ENCODE results near the gene PRRX1.

Gene PRRX1

GRCh38 chr1:170720661-170721060 lies 56.7 kb downstream of the PRRX1 start:
- DNase-seq (ENCODE audit: low read depth): no peak

- no peak for DNase-seq (ENCODE audit: low read depth)
These were observed 57.7 kb downstream of the PRRX1 start for GRCh38 chr1:170721621-170722020.

- no peak for DNase-seq (ENCODE audit: low read depth)
These were observed 59.6 kb downstream of the PRRX1 start for GRCh38 chr1:170723518-170723917.

- no peak for DNase-seq (ENCODE audit: low read depth)
These were observed 61.4 kb downstream of the PRRX1 start for GRCh38 chr1:170725326-170725725.

- DNase-seq (ENCODE audit: low read depth): no peak
These were observed 64.0 kb downstream of the PRRX1 start for GRCh38 chr1:170727963-170728362.

GRCh38 chr1:170729225-170730002 lies 65.5 kb downstream of the PRRX1 start:
- peak; percentile 57 for DNase-seq (ENCODE audit: low read depth)

- DNase-seq (ENCODE audit: low read depth): no peak
These were observed 66.1 kb downstream of the PRRX1 start for GRCh38 chr1:170730014-170730413.

GRCh38 chr1:170730438-170730837 lies 66.5 kb downstream of the PRRX1 start:
- no peak for DNase-seq (ENCODE audit: low read depth)

GRCh38 chr1:170731566-170732251 lies 67.8 kb downstream of the PRRX1 start:
- DNase-seq (ENCODE audit: low read depth): no peak

- DNase-seq (ENCODE audit: low read depth): peak; percentile 21
These were observed 68.3 kb downstream of the PRRX1 start for GRCh38 chr1:170732252-170732588.

GRCh38 chr1:170734412-170735175 lies 70.7 kb downstream of the PRRX1 start:
- peak; percentile 14 for DNase-seq (ENCODE audit: low read depth)

- DNase-seq (ENCODE audit: low read depth): no peak
These were observed 71.7 kb downstream of the PRRX1 start for GRCh38 chr1:170735366-170736263.

- no peak for DNase-seq (ENCODE audit: low read depth)
These were observed 75.9 kb downstream of the PRRX1 start for GRCh38 chr1:170739803-170740202.

GRCh38 chr1:170741678-170742077 lies 77.7 kb downstream of the PRRX1 start:
- DNase-seq (ENCODE audit: low read depth): no peak

- no peak for DNase-seq (ENCODE audit: low read depth)
These were observed 78.7 kb downstream of the PRRX1 start for GRCh38 chr1:170742600-170742999.

GRCh38 chr1:170743083-170743482 lies 79.2 kb downstream of the PRRX1 start:
- no peak for DNase-seq (ENCODE audit: low read depth)

- DNase-seq (ENCODE audit: low read depth): no peak
These were observed 85.6 kb downstream of the PRRX1 start for GRCh38 chr1:170749549-170749948.

- no peak for DNase-seq (ENCODE audit: low read depth)
These were observed 86.0 kb downstream of the PRRX1 start for GRCh38 chr1:170749959-170750358.

GRCh38 chr1:170755795-170756194 lies 91.9 kb downstream of the PRRX1 start:
- no peak for DNase-seq (ENCODE audit: low read depth)

GRCh38 chr1:170758992-170759391 lies 95.1 kb downstream of the PRRX1 start:
- DNase-seq (ENCODE audit: low read depth): no peak

GRCh38 chr1:170765279-170765678 lies 101.3 kb downstream of the PRRX1 start:
- DNase-seq (ENCODE audit: low read depth): no peak

Measured in fibroblast of the conjunctiva (primary cell).